Spleen (tissue), 11 donors: ENCODE measurements around the gene MAP4K4. TPM values are rescaled to one million over a fixed set of nuclear protein-coding genes. Genes with fewer than 3 reads are reported as not detected.

ENCODE experiments used
- DNase-seq: peaks from one replicate; pipeline ENCODE4 v3.0.0-alpha.2; 2020
- H3K27ac ChIP-seq, 8 donors: fragments of 200-600 bp; sonication (generic) in 7 of 8; 1 replicate in 4 of 8; 2 replicates in 4 of 8; pipeline versions ENCODE4 v1.5.0 to v1.8.0; 2016 to 2021; ENCODE audit warnings: inconsistent platforms in 4 of 8, mild to moderate bottlenecking in 4 of 8, moderate library complexity in 1 of 8
- H3K27me3 ChIP-seq, 7 donors: fragments of 200-600 bp; sonication (generic) in 6 of 7; replicated peaks in 1 of 7; 1 replicate in 4 of 7; 2 replicates in 3 of 7; pipeline versions ENCODE4 v1.5.0 to v1.8.0; 2016 to 2021; ENCODE audit warnings: inconsistent platforms in 3 of 7, mild to moderate bottlenecking in 1 of 7
- H3K36me3 ChIP-seq, 6 donors: fragments of 200-600 bp; sonication (generic) in 5 of 6; 1 replicate in 4 of 6; 2 replicates in 2 of 6; pipeline versions ENCODE4 v1.5.0 to v1.8.0; 2016 to 2021; ENCODE audit warnings: inconsistent platforms in 2 of 6
- H3K4me1 ChIP-seq, 6 donors: fragments of 200-600 bp; sonication (generic) in 5 of 6; 1 replicate in 3 of 6; 2 replicates in 3 of 6; pipeline versions ENCODE4 v1.5.0 to v1.8.0; 2016 to 2021; ENCODE audit warnings: inconsistent platforms in 3 of 6
- H3K4me3 ChIP-seq, 8 donors: fragments of 200-600 bp; sonication (generic) in 7 of 8; 1 replicate in 4 of 8; 2 replicates in 4 of 8; pipeline versions ENCODE4 v1.5.0 to v1.8.0; 2016 to 2021; ENCODE audit warnings: inconsistent platforms in 4 of 8, mild to moderate bottlenecking in 4 of 8, moderate library complexity in 2 of 8
- H3K9me3 ChIP-seq, 8 donors: fragments of 200-600 bp; sonication (generic) in 7 of 8; 1 replicate in 4 of 8; 2 replicates in 4 of 8; pipeline versions ENCODE4 v1.5.0 to v1.8.0; 2016 to 2021; ENCODE audit warnings: inconsistent platforms in 4 of 8
- POLR2A ChIP-seq, 3 donors: fragments of 450-650 bp; IDR thresholded peaks; one replicate each; pipeline ENCODE4 v1.5.1; 2017; ENCODE audit warnings: antibody characterized with exemption in 3 of 3, mild to moderate bottlenecking in 1 of 3
- POLR2AphosphoS5 ChIP-seq, 3 donors: sonication (generic); formaldehyde crosslinking; IDR thresholded peaks; one replicate each; pipeline ENCODE4 v1.5.1; 2017; ENCODE audit warnings: antibody characterized with exemption in 3 of 3
- WGBS, 5 donors: extraction: QIAGEN DNeasy Blood & Tissue Kit in 3 of 5; methylation state at CpG; one replicate each; pipeline versions ENCODE4 v1.1.5 to v1.1.7; 2013 to 2018; 5-methylcytosine and 5-hydroxymethylcytosine counted together
- intact Hi-C: fragments of 100-400 bp; cut with DNase I; formaldehyde crosslinking; loops from one replicate; pipeline ENCODE4 v1.15.0; 2023; ENCODE audit warnings: low total_unique reads
- polyA plus RNA-seq, 3 donors: library from polyadenylated mRNA; stranded (reverse); fragments of 200-250 nt; gene quantifications; one replicate each; pipeline ENCODE4 v1.2.1, GENCODE V29; 2013
- total RNA-seq, 7 donors: library from RNA; depleted of rRNA in 3 of 7; stranded (reverse); fragments of >200 nt in 3 of 7; fragmentation: NEBNext Ultra II Directional in 4 of 7; extraction: Animal tissue kit (Norgen Biotek cat#: 25700) in 4 of 7; gene quantifications; one replicate each; pipeline versions ENCODE4 v1.1.0 to v1.2.1, GENCODE V29; 2016 to 2021
- TF ChIP-seq, protein P1 (sequence below), 11 experiments: fragments of 200-600 bp in 7 of 11; fragments of 450-650 bp in 4 of 11; sonication (generic) in 4 of 11; IDR thresholded peaks in 8 of 11; conservative IDR thresholded peaks in 3 of 11; 1 replicate in 7 of 11; 2 replicates in 4 of 11; pipeline versions ENCODE4 v1.4.0 to v1.8.0; 2016 to 2021; ENCODE audit warnings: antibody characterized with exemption in 11 of 11, inconsistent platforms in 4 of 11, mild to moderate bottlenecking in 1 of 11
- donor health status: healthy with polysubstance abuse.
- donor health status: DM: no; HTN: no; CAD: no; lungs with moderate emphysema.
- donor health status: DM: no; HTN: no; CAD: no.
- donor health status: Bipolar disorder and iron deficiency.
- donor health status: healthy.
- donor health status: DM: no; HTN: no; CAD: no.
- donor health status: DM: yes; HTN: yes; CAD: no.

Gene MAP4K4
- total and polyA plus RNA-seq, 10 donors = 16.7 to 108 (median 71.7) TPM

GRCh38 chr2:101817481-101817880, 120.0 kb downstream of the MAP4K4 start:
- TF ChIP-seq POLR2A (IDR thresholded peaks at IDR 0.05) = no peak
- TF ChIP-seq, protein P1, sequence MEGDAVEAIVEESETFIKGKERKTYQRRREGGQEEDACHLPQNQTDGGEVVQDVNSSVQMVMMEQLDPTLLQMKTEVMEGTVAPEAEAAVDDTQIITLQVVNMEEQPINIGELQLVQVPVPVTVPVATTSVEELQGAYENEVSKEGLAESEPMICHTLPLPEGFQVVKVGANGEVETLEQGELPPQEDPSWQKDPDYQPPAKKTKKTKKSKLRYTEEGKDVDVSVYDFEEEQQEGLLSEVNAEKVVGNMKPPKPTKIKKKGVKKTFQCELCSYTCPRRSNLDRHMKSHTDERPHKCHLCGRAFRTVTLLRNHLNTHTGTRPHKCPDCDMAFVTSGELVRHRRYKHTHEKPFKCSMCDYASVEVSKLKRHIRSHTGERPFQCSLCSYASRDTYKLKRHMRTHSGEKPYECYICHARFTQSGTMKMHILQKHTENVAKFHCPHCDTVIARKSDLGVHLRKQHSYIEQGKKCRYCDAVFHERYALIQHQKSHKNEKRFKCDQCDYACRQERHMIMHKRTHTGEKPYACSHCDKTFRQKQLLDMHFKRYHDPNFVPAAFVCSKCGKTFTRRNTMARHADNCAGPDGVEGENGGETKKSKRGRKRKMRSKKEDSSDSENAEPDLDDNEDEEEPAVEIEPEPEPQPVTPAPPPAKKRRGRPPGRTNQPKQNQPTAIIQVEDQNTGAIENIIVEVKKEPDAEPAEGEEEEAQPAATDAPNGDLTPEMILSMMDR (IDR thresholded peaks at IDR 0.05 in 8 of 11, conservative IDR thresholded peaks at IDR 0.05 in 3 of 11) = no peak
- no peak for TF ChIP-seq POLR2AphosphoS5 (IDR thresholded peaks at IDR 0.05)
- intact Hi-C loops = loop anchor here (10.0 kb wide), 1 partner anchor 63 kb away; no protein-coding TSS in a partner anchor
- Histone ChIP-seq H3K36me3 (no peaks in the 10 kb centered on the region), H3K4me3 (no peak overlapping the region), H3K27me3 (no peaks in the 10 kb centered on the region), H3K4me1 (peaks cover 0 to 68% (median 32%) of the 10 kb centered on the region in 6 donors), H3K9me3 (no peaks in the 10 kb centered on the region), H3K27ac (no peak overlapping the region)
- 93 to 99% (median 96%) methylated on average over 6 of the region's 6 CpGs for WGBS, 5 donors
- DNase-seq = no peak

GRCh38 chr2:101818531-101819451, 121.3 kb downstream of the MAP4K4 start:
- WGBS, 5 donors = 78 to 100% (median 94%) methylated on average over 1 of the region's 1 CpG
- no peaks in the 10 kb centered on the region for H3K27me3 ChIP-seq
- no peak overlapping the region for H3K4me3 ChIP-seq
- H3K4me1 ChIP-seq = peaks cover 7 to 75% (median 45%) of the 10 kb centered on the region in 6 donors
- H3K36me3 ChIP-seq = no peaks in the 10 kb centered on the region
- H3K9me3 ChIP-seq = no peaks in the 10 kb centered on the region
- no peak for TF ChIP-seq POLR2AphosphoS5 (IDR thresholded peaks at IDR 0.05)
- TF ChIP-seq, protein P1 (IDR thresholded peaks at IDR 0.05 in 8 of 11, conservative IDR thresholded peaks at IDR 0.05 in 3 of 11) = no peak
- TF ChIP-seq POLR2A (IDR thresholded peaks at IDR 0.05) = no peak
- intact Hi-C loops = loop anchor here (10.0 kb wide), 1 partner anchor 64 kb away; no protein-coding TSS in a partner anchor
- no peak for DNase-seq
- H3K27ac ChIP-seq = no peak overlapping the region

DNA sequence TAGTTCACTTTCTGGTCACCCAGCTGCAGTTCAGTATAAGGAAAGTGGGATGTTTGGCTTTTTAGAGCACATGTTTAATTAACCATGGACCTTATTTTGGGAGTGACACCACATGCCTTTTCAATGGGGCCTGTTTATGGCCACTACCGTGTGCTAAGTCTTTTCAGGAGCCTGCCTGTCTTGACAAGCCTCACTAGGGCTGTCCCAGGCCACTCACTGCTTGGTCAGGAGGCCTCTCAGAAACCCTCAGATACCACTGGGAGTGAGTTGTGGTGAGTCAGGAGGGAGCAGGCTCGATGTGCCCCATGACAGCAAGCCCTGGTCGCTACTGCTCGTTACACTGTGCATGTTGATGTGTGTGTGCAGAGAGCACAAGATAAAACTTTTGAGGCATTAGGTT, 123.0 kb downstream of the MAP4K4 start:
- H3K9me3 ChIP-seq = no peaks in the 10 kb centered on the region
- TF ChIP-seq, protein P1 (IDR thresholded peaks at IDR 0.05 in 8 of 11, conservative IDR thresholded peaks at IDR 0.05 in 3 of 11) = no peak
- no peak for TF ChIP-seq POLR2A (IDR thresholded peaks at IDR 0.05)
- TF ChIP-seq POLR2AphosphoS5 (IDR thresholded peaks at IDR 0.05) = no peak
- H3K4me1 ChIP-seq = peaks cover 7 to 67% (median 43%) of the 10 kb centered on the region in 6 donors
- H3K36me3 ChIP-seq = peaks cover 0 to 11% (median 5%) of the 10 kb centered on the region in 6 donors
- 82 to 88% (median 83%) methylated on average over 4 of the region's 4 CpGs for WGBS, 5 donors
- intact Hi-C loops = no loop called here
- no peak overlapping the region for H3K27ac ChIP-seq
- DNase-seq = no peak
- H3K4me3 ChIP-seq = no peak overlapping the region
- no peaks in the 10 kb centered on the region for H3K27me3 ChIP-seq
